ENCODE data around the gene LEMD1.
A peak's percentile ranks its signal among the peaks of the same experiment; 100 is the strongest.
"Not testable (repeated sequence)": the region's sequence is repeated elsewhere in the genome, so short reads cannot be mapped to it uniquely, and the experiment has no call there.

Gene LEMD1

DNA sequence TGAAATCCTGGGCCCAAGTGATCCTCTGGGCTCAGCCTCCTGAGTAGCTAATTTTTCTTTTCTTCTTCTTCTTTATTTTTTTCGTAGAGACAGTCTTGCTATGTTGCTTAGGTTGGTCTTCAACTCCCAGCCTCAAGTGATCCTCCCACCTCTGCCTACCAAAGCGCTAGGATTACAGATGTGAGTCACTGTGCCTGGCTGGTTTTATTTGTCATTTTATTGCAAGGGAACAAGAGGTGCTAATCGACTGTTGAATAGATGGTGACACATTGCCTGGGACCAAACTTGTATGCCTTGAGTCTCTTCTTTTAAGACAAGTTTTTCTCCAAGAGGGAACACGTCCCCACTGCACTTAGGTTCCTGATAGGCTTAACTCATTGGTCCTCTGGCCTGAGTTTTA is 45.1 kb downstream of the LEMD1 start:
- DNase-seq = no peak

GRCh38 chr1:205375835-205376545 is 45.9 kb downstream of the LEMD1 start:
- DNase-seq = no peak

- DNase-seq = no peak
Measured at GRCh38 chr1:205374210-205375078, 47.4 kb downstream of the LEMD1 start.

DNA sequence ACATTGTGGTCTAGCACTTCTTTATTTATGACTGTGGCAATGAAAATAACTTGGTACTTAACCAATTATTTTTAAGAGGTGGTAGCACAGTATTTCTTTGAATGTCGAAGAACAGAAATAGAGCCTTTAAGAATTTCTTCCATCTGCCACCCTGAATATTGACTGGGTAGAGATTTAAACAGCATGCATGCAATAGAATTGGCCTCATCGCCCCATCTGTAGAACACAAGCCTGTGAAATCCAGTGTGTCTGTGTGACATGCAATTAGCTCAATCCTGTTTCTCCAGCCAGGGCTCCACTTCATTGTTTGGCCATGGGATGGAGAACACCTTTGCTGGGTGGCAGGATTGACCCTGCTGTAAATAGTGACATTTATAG is 48.1 kb downstream of the LEMD1 start:
- no peak for DNase-seq

DNA sequence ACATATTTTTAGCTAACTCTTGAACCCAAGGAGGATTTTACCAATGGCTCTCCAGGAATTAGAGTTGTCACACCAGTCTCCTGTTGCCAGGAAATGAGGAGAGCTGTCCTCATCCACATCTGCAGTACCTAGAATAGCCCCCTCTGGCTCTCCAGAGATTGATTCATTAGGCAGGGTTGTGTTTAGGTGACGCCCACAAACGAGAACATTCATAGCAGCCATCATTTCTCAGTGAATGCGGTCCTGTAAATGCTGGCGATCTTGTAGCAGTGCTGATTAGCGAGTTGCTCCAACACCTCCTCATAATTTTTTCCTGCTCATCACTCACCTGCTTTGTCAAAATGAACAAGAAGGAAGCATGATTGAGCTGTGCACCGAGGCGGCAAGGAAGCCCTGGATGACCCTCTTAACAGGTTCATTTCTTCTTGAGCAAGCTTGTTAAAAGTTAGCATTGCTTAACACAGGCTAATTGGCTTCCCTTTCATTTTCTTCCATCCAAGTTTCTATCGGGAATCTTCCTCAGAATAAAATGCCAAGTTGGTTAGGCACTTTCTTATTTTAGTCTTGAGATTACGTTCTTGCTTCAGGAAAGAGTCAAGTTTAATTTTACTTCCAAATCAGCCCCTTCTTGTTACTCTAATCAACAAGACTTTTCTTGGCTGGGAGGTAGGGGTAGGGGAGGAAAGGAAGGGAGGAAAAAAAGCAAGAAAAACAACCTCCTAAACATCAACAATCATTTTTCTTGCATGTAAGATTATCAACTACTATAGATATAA is 48.6 kb downstream of the LEMD1 start:
- no peak for DNase-seq

DNA sequence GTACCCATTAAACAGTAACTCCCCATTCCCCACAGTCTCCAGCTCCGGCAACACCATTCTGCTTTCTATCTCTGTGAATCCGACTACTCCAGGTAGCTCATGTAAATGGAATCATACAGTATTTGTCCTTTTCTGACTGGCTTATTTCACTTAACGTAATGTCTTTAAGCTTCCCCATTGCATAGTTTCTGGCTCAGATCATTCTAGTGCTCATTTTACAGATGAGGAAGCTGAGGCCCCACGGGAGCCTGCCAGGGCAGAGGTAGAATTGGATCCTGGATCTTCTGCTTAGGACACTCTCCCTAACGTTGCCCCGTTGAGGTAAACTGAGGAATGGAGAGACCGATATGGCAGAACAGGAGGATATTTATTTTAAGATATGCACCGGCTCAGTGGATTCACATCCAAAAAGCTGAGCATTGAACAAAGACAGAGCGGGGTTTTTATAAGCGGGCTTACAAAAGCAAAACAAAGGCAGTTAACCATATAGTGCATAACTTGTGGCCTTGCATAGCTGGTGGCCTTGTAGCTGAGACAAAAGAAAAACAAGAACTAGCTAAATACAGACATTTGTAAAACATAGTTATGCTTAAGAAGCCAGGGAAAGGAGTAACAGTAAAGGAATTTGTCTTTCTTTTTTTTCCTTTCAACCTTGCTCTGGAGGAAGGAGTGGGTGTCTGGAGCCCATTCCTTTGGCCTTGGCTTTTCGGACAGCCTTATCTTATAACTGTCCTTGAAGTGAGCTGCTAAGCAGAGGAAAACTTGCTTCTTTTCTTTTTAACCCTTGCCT is 49.8 kb downstream of the LEMD1 start:
- DNase-seq = no peak

DNA sequence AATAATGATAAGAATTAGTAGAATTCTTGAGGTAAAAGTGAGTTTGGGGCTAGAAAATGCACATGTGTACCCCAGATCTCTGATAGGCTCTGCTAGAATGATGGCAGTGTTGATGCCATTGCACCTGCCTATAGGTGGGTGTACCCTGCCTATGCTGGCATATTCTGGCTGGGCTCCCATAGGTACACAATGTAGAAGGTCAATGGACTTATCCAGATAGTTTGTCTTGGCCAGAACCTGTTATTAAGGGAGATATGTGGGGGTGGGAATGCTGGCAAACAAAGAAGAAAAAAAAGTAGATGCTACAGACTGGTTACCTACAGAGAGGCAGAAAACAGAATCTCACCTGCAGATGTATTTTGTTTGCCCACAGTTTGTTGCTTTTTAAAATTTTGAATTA is 51.1 kb downstream of the LEMD1 start:
- no peak for DNase-seq

- no peak for DNase-seq
Measured at GRCh38 chr1:205369701-205370123, 52.1 kb downstream of the LEMD1 start.

DNA sequence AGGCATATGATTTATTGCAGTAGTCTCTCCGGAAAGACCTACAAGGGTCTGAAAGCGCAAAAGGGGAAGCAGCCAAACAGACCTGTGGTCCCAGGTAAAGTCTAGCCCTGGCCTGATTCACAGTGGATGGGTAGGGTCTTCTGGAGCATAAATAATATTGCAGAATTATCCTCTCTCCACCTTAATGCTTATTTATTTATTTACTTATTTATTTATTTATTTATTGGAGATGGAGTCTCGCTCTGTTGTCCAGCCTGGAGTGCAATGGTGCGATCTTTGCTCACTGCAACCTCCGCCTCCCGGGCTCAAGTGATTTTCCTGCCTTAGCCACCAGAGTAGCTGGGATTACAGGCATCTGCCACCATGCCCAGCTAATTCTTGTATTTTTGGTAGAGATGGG is 53.4 kb downstream of the LEMD1 start:
- no peak for DNase-seq

DNA sequence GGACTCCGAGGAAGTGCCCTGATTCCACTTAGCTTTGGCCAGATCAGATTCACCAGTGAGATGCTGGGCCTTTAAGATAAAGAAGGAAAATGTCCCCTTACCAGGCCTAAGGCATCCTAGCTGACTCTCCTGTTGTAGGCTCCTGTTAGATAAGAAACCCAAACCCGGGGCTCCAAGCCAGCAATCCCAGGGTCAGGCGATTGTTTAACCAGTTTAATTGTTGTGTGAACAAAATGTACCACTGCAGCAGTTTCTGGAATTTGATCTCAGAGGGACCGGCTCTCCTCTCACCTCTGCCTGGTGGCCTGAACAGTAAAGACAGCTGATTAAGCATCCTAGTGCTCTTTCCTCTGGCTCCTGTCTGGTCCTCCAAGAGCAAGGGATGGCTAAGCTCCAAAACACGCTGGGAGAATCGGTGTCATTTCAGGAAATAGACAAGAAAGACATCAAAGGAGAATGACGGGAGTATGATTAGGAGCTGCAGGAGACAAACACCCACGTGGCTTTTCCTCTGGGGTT is 55.9 kb downstream of the LEMD1 start:
- DNase-seq = no peak

DNA sequence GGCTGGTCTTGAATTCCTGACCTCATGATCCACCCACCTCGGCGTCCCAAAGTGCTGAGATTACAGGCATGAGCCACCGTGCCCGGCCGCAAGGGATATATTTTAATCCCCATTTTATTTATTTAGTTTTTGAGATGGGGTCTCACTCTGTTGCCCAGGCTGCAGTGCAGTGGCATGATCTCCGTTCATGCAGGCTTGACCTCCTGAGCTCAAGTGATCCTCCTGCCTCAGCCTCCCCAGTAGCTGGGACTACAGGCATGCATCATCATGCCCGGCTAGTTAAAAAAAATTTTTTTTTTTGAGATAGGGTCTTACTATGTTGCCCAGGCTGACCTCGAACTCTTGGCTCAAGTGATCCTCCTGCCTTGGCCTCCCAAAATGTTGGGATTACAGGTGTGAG is 56.8 kb downstream of the LEMD1 start:
- DNase-seq = not testable (repeated sequence)

DNA sequence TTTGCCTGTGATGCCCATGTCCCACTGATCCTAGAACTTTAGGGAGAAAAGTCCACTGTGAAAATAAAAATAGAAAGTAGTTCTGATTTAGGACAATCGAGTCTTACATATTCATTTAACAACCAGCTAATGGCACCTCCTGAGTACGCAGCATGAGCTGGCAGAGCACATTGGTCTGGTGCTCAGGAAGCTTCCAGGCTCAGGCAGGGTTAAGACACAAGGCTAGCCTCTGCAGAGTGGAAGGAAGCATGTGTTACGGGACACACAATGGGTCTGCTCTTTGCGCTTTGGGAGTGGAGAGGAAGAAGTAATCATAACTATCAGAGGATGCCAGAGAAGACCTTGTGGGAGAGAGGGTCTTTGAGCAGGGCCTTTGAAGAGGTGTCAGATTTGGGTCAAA is 61.0 kb downstream of the LEMD1 start:
- DNase-seq = no peak

- DNase-seq = no peak
Measured at GRCh38 chr1:205359771-205360565, 61.9 kb downstream of the LEMD1 start.

- DNase-seq = no peak
Measured at GRCh38 chr1:205358579-205358978, 63.3 kb downstream of the LEMD1 start.

- no peak for DNase-seq
Measured at GRCh38 chr1:205357567-205357966, 64.3 kb downstream of the LEMD1 start.

DNA sequence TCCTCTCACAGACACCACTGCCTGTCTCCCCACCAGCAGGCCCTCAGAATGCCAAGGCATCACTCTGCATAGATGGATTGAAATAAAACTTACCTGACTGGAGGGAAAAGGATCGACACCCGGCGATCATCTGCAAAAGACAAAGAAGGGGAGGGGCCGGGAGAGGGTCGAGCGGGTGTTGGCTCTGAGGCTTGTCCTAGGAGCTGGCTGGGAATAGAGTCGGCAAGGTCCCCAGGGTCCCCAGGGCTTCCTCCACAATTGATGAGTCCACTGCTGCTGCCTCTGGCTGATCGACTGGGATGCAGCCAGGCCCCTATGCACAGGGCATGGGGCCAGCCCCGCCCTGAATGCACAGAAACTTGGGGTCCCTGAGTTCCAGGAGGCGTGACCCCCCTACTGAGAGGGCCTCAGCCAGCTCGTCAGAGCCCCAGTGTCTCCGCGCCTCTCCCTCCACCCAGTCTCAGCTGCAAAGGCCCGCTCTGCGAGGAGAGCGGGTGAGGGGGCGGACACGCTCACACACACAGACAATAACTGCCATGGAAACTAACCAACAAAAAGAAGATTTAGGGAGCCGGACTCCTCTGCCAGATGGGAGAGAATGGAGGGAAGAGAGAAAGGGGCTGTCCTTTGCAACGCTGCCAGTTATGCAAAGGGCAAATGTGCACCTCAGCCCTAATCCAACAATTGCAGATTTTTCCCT is 65.3 kb downstream of the LEMD1 start, which contains the start of gene KLHDC8A:
Gene KLHDC8A (minus strand): TSS at position 483 of the 700 bp plus-strand sequence. CDS start 13,318 bp downstream, outside the sequence.
- no peak for DNase-seq

GRCh38 chr1:205355075-205355453 is 66.8 kb downstream of the LEMD1 start:
- no peak for DNase-seq

- DNase-seq = peak; percentile 52
Measured at GRCh38 chr1:205354259-205355074, 67.4 kb downstream of the LEMD1 start.

DNA sequence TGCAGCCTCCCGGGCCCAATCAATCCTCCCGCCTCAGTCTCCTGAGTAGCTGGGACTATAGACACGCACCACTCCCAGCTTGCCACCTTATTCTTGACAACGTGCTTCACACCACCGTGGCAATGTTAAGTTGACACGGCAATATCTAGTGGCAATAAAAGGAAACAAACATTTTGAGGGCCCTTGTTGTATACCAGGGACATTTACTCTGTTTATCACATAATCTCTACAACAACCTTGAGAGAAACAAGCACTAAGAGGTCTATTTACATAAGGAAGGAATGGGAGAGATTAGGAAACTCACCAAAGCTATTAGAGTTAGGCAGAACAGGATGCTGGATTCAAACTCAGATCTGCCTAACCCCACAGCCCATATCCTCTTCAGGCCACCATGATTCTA is 68.2 kb downstream of the LEMD1 start:
- DNase-seq = no peak

- no peak for DNase-seq
Measured at GRCh38 chr1:205353191-205353590, 68.7 kb downstream of the LEMD1 start.
